Measurements from ENCODE around the gene ADGRF5.

- TF ChIP-seq MZF1 (tag by site-specific recombination; IDR thresholded peaks at IDR 0.05; ENCODE audit: borderline replicate concordance), result no peak
- no peak for TF ChIP-seq PBX3 (CRISPR knock-in tag; IDR thresholded peaks at IDR 0.05)
- no peak for TF ChIP-seq ZNF324 (tag by site-specific recombination; IDR thresholded peaks at IDR 0.05)
- TF ChIP-seq CTCF (tag by site-specific recombination; IDR thresholded peaks at IDR 0.05), result no peak
- TF ChIP-seq BCL6B (tag by site-specific recombination; IDR thresholded peaks at IDR 0.05), result no peak
- no peak for TF ChIP-seq ZNF768 (tag by site-specific recombination; IDR thresholded peaks at IDR 0.05)
- TF ChIP-seq ZNF560 (tag by site-specific recombination; IDR thresholded peaks at IDR 0.05; ENCODE audit: borderline replicate concordance), result no peak
- TF ChIP-seq ZNF138 (tag by site-specific recombination; IDR thresholded peaks at IDR 0.05; ENCODE audit: borderline replicate concordance), result no peak
- TF ChIP-seq KLF8 (tag by site-specific recombination; IDR thresholded peaks at IDR 0.05), result no peak
- TF ChIP-seq ZBTB7A (tag by site-specific recombination; IDR thresholded peaks at IDR 0.05; ENCODE audit: low read depth), result no peak
- TF ChIP-seq SETDB1 (IDR thresholded peaks at IDR 0.05; ENCODE audit: insufficient read length, low read length), result no peak
- no peak for TF ChIP-seq ZNF501 (tag by site-specific recombination; IDR thresholded peaks at IDR 0.05)
- TF ChIP-seq GLI4 (tag by site-specific recombination; IDR thresholded peaks at IDR 0.05), result no peak
- no peak for TF ChIP-seq KLF1 (tag by site-specific recombination; IDR thresholded peaks at IDR 0.05)
These were observed 88.9 kb downstream of the ADGRF5 start for GRCh38 chr6:46832816-46833215.

All from HEK293 (cell line).